GM23338 (cell line): Measurements from ENCODE around the gene PCDHGA11. TPM values are rescaled to one million over a fixed set of nuclear protein-coding genes. Genes with fewer than 3 reads are reported as not detected.
A peak's percentile ranks its signal among the peaks of the same experiment; 100 is the strongest.
"Not testable (repeated sequence)": the region's sequence is repeated elsewhere in the genome, so short reads cannot be mapped to it uniquely, and the experiment has no call there.

Experiments
- ATAC-seq: fragments of 200-7000 bp; cut with Tn5 transposase; 3 replicates; pipeline ENCODE4 v1.9.1; 2020
- DNase-seq: peaks from one replicate; pipeline ENCODE4 v3.0.0-alpha.2; 2015; ENCODE audit warnings: low spot score
- H2AFZ ChIP-seq: fragments of 200-600 bp; sonication (generic); 2 replicates; pipeline ENCODE4 v1.8.0; 2016; ENCODE audit warnings: antibody characterized with exemption, mild to moderate bottlenecking, moderate library complexity
- H3F3A ChIP-seq: fragments of 200-600 bp; sonication (generic); replicated peaks from 2 replicates; pipeline ENCODE4 v1.8.0; 2017; ENCODE audit warnings: antibody characterized with exemption, mixed run types, low read depth
- H3K27ac ChIP-seq: fragments of 200-600 bp; sonication (generic); 2 replicates; pipeline ENCODE4 v1.6.1; 2016; ENCODE audit warnings: low read depth
- H3K27me3 ChIP-seq: fragments of 200-600 bp; sonication (generic); 2 replicates; pipeline ENCODE4 v1.8.0; 2016; ENCODE audit warnings: mild to moderate bottlenecking, mixed run types, moderate library complexity; ENCODE audit not compliant: insufficient read depth
- H3K36me3 ChIP-seq: fragments of 200-600 bp; sonication (generic); 2 replicates; pipeline ENCODE4 v1.8.0; 2016; ENCODE audit warnings: mild to moderate bottlenecking; ENCODE audit not compliant: insufficient read depth
- H3K4me1 ChIP-seq: fragments of 200-600 bp; sonication (generic); 2 replicates; pipeline ENCODE4 v1.8.0; 2016; ENCODE audit warnings: mild to moderate bottlenecking, moderate library complexity; ENCODE audit not compliant: insufficient read depth
- H3K4me2 ChIP-seq: fragments of 200-600 bp; sonication (generic); 2 replicates; pipeline ENCODE4 v1.7.1; 2017; ENCODE audit warnings: mixed run types
- H3K4me3 ChIP-seq: fragments of 200-600 bp; sonication (generic); 2 replicates; pipeline ENCODE4 v1.6.1; 2016; ENCODE audit warnings: mixed run types
- H3K79me2 ChIP-seq: fragments of 200-600 bp; sonication (generic); replicated peaks from 2 replicates; pipeline ENCODE4 v1.8.0; 2017; ENCODE audit warnings: mild to moderate bottlenecking; ENCODE audit not compliant: insufficient read depth
- H3K9me2 ChIP-seq: fragments of 200-600 bp; sonication (generic); 2 replicates; pipeline ENCODE4 v1.8.0; 2017; ENCODE audit not compliant: insufficient read depth
- H4K20me1 ChIP-seq: fragments of 200-600 bp; sonication (generic); replicated peaks from 2 replicates; pipeline ENCODE4 v1.8.0; 2017; ENCODE audit warnings: mild to moderate bottlenecking; ENCODE audit not compliant: insufficient read depth
- H3K27ac Mint-ChIP-seq: 2 replicates; pipeline ENCODE4 v1.8.0; 2020; ENCODE audit warnings: inconsistent platforms, mild to moderate bottlenecking, moderate library complexity, mixed read lengths
- H3K27me3 Mint-ChIP-seq: 3 replicates; pipeline ENCODE4 v1.8.0; 2022; ENCODE audit warnings: low read depth, mild to moderate bottlenecking, moderate library complexity, mixed read lengths, inconsistent platforms; ENCODE audit not compliant: insufficient read depth, poor library complexity
- H3K36me3 Mint-ChIP-seq: 3 replicates; pipeline ENCODE4 v1.8.0; 2021; ENCODE audit warnings: low read depth, mild to moderate bottlenecking, inconsistent platforms, moderate library complexity, mixed read lengths
- H3K4me1 Mint-ChIP-seq: 3 replicates; pipeline ENCODE4 v1.8.0; 2020; ENCODE audit warnings: mild to moderate bottlenecking, inconsistent platforms, mixed read lengths
- H3K4me3 Mint-ChIP-seq: 3 replicates; pipeline ENCODE4 v1.8.0; 2021; ENCODE audit warnings: moderate library complexity, mild to moderate bottlenecking, inconsistent platforms, mixed read lengths
- H3K9me3 Mint-ChIP-seq: 3 replicates; pipeline ENCODE4 v1.8.0; 2020; ENCODE audit warnings: moderate library complexity, mild to moderate bottlenecking, inconsistent platforms, mixed read lengths
- CREB1 ChIP-seq: fragments of 250-450 bp; sonication (Bioruptor Pico); IDR thresholded peaks from 2 replicates; pipeline ENCODE4 v1.5.0; 2020; ENCODE audit warnings: low read depth, mild to moderate bottlenecking, moderate library complexity
- CTCF ChIP-seq, 2 experiments: fragments of 200-600 bp in 1 of 2; sonication (generic) in 1 of 2; conservative IDR thresholded peaks; 2 replicates each; pipeline versions ENCODE4 v1.5.1 to v1.6.1; 2016 to 2017; ENCODE audit warnings: antibody characterized with exemption in 2 of 2, low read depth in 2 of 2, mild to moderate bottlenecking in 2 of 2, moderate library complexity in 1 of 2
- polyA plus RNA-seq: library from polyadenylated mRNA; unstranded; fragments of >200 nt; fragmentation: Nextera tagmentation; extraction: Ambion mirVana; gene quantifications from 2 replicates; pipeline ENCODE4 v1.2.1, GENCODE V29; 2016
- total RNA-seq: library from RNA; depleted of rRNA; stranded (reverse); fragments of >200 nt; shearing (Covaris generic); gene quantifications from 2 replicates; pipeline ENCODE4 v1.2.3, GENCODE V29; 2014
- TF ChIP-seq, protein P1 (sequence below): IDR thresholded peaks from one replicate; pipeline ENCODE4 v1.6.1; 2018; ENCODE audit warnings: antibody characterized with exemption; ENCODE audit not compliant: unreplicated experiment

The PCDHGA11 gene
- total and polyA plus RNA-seq, 2 experiments from 2014 or later = 3.0 to 10.7 TPM

- H3K4me1 Mint-ChIP-seq = peaks cover 14% of the 10 kb centered on the region
- H3K27me3 ChIP-seq, H3K27ac ChIP-seq, H3K27ac Mint-ChIP-seq, H3K4me1 ChIP-seq, DNase-seq, ATAC-seq, H4K20me1 ChIP-seq, H3K4me3 ChIP-seq, H3K4me2 ChIP-seq, H3K36me3 ChIP-seq, H3K9me2 ChIP-seq, H3K79me2 ChIP-seq, H3F3A ChIP-seq, H2AFZ ChIP-seq: not testable (repeated sequence)
- peaks cover 51% of the 10 kb centered on the region for H3K9me3 Mint-ChIP-seq
- H3K4me3 Mint-ChIP-seq = peak overlapping the region; percentile 11; the same call in 2 of the 3 replicates
- peaks cover 55% of the 10 kb centered on the region for H3K36me3 Mint-ChIP-seq
- peaks cover 26% of the 10 kb centered on the region for H3K27me3 Mint-ChIP-seq
- TF ChIP-seq, protein P1, sequence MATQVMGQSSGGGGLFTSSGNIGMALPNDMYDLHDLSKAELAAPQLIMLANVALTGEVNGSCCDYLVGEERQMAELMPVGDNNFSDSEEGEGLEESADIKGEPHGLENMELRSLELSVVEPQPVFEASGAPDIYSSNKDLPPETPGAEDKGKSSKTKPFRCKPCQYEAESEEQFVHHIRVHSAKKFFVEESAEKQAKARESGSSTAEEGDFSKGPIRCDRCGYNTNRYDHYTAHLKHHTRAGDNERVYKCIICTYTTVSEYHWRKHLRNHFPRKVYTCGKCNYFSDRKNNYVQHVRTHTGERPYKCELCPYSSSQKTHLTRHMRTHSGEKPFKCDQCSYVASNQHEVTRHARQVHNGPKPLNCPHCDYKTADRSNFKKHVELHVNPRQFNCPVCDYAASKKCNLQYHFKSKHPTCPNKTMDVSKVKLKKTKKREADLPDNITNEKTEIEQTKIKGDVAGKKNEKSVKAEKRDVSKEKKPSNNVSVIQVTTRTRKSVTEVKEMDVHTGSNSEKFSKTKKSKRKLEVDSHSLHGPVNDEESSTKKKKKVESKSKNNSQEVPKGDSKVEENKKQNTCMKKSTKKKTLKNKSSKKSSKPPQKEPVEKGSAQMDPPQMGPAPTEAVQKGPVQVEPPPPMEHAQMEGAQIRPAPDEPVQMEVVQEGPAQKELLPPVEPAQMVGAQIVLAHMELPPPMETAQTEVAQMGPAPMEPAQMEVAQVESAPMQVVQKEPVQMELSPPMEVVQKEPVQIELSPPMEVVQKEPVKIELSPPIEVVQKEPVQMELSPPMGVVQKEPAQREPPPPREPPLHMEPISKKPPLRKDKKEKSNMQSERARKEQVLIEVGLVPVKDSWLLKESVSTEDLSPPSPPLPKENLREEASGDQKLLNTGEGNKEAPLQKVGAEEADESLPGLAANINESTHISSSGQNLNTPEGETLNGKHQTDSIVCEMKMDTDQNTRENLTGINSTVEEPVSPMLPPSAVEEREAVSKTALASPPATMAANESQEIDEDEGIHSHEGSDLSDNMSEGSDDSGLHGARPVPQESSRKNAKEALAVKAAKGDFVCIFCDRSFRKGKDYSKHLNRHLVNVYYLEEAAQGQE = peak; percentile 39
These were observed 6.1 kb upstream of the PCDHGA11 start for GRCh38 chr5:141414548-141415274.

DNA sequence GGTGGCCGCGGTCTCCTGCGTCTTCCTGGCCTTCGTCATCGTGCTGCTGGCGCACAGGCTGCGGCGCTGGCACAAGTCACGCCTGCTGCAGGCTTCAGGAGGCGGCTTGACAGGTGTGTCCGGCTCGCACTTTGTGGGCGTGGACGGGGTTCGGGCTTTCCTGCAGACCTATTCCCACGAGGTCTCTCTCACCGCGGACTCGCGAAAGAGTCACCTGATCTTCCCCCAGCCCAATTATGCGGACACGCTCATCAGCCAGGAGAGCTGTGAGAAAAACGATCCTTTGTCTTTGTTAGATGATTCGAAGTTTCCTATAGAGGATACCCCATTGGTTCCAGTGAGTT is 5.6 kb upstream of the PCDHGA11 start:
- not testable (repeated sequence) for ATAC-seq, H3K79me2 ChIP-seq, DNase-seq, H3K4me3 Mint-ChIP-seq, H3K4me1 ChIP-seq, H3K27ac Mint-ChIP-seq, H3K9me2 ChIP-seq, H3K27me3 ChIP-seq, H4K20me1 ChIP-seq, H3F3A ChIP-seq, H3K27ac ChIP-seq, H3K4me3 ChIP-seq, H3K4me2 ChIP-seq, H2AFZ ChIP-seq, H3K36me3 ChIP-seq
- H3K27me3 Mint-ChIP-seq = peaks cover 25% of the 10 kb centered on the region
- H3K4me1 Mint-ChIP-seq = peaks cover 17% of the 10 kb centered on the region
- H3K9me3 Mint-ChIP-seq = peaks cover 55% of the 10 kb centered on the region
- peaks cover 58% of the 10 kb centered on the region for H3K36me3 Mint-ChIP-seq

DNA sequence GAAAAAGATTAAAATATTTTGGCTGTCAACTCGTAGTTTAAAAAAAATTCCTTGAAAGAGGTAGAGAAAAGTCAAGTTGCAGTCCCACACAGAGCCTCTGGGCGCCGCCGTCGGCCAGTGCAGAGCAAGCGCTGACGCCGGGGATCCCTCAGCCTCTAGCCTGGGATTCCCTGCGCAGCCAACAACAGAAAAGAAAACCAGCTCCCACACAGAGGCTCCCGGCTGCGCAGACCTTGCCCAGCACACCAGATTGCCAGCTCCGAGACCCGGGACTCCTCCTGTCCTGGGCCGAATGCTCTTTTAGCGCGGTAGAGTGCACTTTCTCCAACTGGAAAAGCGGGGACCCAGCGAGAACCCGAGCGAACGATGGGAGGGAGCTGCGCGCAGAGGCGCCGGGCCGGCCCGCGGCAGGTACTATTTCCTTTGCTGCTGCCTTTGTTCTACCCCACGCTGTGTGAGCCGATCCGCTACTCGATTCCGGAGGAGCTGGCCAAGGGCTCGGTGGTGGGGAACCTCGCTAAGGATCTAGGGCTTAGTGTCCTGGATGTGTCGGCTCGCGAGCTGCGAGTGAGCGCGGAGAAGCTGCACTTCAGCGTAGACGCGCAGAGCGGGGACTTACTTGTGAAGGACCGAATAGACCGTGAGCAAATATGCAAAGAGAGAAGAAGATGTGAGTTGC is 3.2 kb upstream of the PCDHGA11 start, which contains the start of gene PCDHGB7:
TSS of gene PCDHGB7 (plus strand) at position 184 of the 679 bp plus-strand sequence. CDS start at position 367, 183 bp downstream.
- peak within 1 kb of the TSS; percentile 56; the same call in 1 of the 2 replicates for H3K27ac Mint-ChIP-seq
- peaks cover 35% of the 10 kb centered on the region for H3K27me3 Mint-ChIP-seq
- H2AFZ ChIP-seq, H4K20me1 ChIP-seq, H3F3A ChIP-seq, H3K4me1 ChIP-seq, H3K27ac ChIP-seq, H3K79me2 ChIP-seq, H3K9me2 ChIP-seq, H3K36me3 ChIP-seq: not testable (repeated sequence)
- peak within 1 kb of the TSS; percentile 81 for H3K4me2 ChIP-seq
- ATAC-seq = peak; percentile 84
- H3K4me3 Mint-ChIP-seq = peak within 1 kb of the TSS; percentile 85
- H3K27me3 ChIP-seq = peaks cover 20% of the 10 kb centered on the region
- H3K36me3 Mint-ChIP-seq = peaks cover 79% of the 10 kb centered on the region
- peak; percentile 94 for DNase-seq
- peak within 1 kb of the TSS; percentile 59 for H3K4me3 ChIP-seq
- peaks cover 77% of the 10 kb centered on the region for H3K9me3 Mint-ChIP-seq
- peaks cover 17% of the 10 kb centered on the region for H3K4me1 Mint-ChIP-seq
- TF ChIP-seq CTCF (conservative IDR thresholded peaks at IDR 0.05; ENCODE audit: low read depth in 2 of 2) (peak; percentile 74 to 79), CREB1 (0 out of 2 replicates have a peak, but pooled peaks have one; percentile 62)
